GM21619 (cell line): Measurements from ENCODE around the gene OR1C1.
"Not testable (repeated sequence)": the region's sequence is repeated elsewhere in the genome, so short reads cannot be mapped to it uniquely, and the experiment has no call there.

Source experiments
- ATAC-seq: cut with Tn5 transposase; IDR thresholded peaks from one replicate; pipeline ENCODE4 v1.9.1; 2021; ENCODE audit not compliant: unreplicated experiment

Gene OR1C1, protein sequence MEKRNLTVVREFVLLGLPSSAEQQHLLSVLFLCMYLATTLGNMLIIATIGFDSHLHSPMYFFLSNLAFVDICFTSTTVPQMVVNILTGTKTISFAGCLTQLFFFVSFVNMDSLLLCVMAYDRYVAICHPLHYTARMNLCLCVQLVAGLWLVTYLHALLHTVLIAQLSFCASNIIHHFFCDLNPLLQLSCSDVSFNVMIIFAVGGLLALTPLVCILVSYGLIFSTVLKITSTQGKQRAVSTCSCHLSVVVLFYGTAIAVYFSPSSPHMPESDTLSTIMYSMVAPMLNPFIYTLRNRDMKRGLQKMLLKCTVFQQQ

DNA sequence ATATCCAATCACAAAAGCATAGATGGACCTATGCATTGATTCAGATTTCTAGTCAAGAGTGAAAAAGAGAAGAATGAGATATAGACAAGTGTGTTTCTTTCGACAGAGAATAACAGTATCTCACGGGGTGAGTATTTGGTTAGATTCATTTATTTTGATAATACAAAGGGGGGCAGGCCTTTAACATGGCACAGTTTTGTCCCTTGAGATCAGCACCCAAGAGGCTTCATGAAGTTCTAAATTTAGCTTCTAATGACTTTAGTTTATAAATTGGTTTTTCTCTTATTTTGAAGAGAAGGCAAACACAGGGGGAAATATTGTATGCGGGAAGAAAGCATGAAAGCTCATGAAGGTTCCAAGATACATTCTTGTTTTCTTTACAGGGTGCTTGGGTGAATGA, at the start of gene OR1C1:
OR1C1 (minus strand) TSS at position 101 of the 400 bp plus-strand sequence. CDS start 2,150 bp downstream, outside the sequence.
- ATAC-seq = no peak

DNA sequence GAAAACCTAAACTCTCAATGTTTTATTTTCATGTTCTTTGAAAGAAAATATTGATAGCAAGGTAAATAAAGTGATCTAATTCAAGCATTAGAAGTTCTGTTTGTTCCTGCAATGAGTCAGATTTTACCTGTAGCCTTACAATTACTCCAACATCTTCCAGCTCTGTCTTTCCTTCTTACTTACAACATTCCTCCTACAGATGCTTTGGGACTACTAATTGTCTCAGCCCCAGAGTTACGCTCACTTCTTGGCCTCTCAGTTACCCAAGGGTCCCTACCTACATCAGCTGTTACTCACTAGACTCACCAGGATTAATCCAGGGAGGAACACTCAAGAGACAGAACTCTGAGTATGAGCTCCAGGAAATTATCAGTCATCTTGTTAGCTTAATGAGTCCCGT, 37.2 kb upstream of the OR1C1 start:
- no peak for ATAC-seq

DNA sequence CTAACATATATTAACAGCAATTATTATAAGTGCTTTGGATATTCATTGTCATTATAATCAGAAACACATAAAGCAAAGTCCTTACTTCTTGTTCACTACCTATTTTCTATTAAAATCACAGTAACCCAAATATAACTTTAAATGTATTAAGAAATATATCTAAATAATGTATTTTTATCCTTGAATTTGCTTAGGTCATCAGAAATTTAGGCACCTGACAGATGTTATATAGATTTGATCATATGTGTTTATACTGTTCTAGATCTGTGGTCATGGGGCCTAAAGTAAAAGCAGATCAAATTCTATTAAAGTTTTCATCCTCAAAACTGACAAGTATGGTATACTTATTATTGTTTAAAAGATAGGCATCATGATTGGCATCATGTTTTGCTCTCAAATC, 9.2 kb upstream of the OR1C1 start:
- no peak for ATAC-seq

DNA sequence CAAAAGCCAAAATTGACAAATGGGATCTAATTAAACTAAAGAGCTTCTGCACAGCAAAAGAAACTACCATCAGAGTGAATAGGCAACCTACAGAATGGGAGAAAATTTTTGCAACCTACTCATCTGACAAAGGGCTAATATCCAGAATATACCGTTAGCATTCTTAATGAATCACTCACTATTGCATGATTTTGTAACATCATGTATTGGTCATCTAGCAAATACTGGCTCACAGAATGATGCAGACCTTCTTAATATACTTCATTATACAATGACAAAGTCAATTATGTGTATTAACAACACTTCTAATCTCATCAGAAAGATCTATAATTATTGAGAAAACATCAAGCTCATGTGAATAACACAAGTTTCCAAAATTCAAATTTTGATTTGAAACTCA, 6.0 kb downstream of the OR1C1 start:
- ATAC-seq = not testable (repeated sequence)

DNA sequence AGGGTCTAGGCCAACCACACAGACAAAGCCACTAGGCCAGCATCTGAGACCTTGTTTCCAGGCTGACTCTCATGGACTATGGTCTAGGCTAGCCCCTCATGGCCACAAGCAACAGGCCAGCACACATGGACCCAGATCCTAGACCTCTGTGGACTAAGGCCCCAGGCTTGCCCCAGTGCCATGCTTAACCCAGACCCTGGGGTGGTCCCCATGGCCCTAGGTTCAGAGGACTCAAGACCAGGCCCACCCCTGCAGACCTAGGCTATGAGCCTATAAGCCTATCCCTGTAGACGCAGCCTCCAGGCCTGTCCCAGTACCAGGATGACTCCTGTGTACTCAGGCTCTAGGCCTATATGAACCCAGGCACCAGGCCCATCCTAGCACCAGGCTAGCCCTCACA, 10.5 kb downstream of the OR1C1 start:
- ATAC-seq = no peak

DNA sequence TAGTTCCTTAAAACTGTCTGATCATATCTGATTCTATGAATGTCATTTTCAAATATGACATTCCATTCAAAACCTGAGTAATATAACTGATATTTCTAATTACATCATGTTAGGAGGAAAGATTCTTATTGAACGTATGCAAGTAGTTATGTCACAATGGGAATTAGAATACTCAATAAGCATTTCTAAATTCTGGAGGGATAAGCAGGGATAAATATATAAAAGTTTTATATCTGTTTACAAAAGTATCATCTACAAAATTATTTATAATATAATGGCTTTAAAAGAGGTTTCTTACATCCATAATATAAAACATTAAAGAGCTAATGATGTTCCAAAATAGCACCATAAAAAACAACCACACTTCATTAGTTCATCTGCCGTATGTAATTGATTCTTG, 12.3 kb downstream of the OR1C1 start, which contains the start of gene OR14A2:
OR14A2 (minus strand) TSS at position 101 of the 400 bp plus-strand sequence.
- no peak for ATAC-seq

DNA sequence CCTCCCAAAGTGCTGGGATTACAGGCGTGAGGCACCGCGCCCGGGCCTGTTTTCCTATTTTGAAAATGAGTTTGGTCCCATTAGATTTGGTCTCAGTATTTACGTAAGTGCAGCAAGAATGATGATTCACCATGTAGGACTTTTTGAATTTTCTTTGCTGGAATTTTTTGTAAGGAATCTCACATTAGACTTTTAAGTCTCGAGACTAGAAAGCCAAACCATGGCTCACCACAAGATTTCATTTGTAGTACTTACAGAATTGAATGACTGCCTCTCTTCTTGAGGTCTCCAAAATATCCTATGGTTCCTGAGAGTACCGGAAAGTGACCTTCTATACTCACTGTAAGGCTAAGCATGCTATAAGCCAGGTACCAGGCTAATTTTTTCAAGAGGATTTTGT, 12.7 kb downstream of the OR1C1 start:
- no peak for ATAC-seq

DNA sequence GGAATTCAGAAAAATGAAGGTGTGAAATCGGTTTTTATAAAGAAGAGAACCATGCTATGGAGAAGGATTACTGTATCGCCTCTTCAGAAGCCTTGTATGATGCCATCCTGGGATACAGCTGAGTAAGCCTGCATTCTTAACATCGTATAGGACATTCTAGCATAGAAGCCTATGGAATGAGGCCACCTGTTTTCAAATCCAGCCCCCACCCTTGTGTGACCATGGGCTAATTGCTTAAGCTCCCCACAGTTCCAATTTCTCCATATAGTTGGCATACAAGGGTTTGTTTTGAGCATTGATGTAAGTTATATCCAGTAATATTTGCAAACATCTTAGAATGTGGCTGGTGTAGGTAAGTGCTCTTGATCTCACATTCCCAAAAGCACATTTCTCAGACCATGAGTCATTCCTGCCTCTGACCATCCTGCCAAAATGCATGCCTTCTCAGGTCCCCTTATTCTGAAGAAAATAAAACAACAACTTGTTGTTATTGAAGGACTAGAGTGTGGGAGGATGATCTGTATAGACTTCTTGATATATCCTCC, 13.9 kb downstream of the OR1C1 start:
- ATAC-seq = no peak

DNA sequence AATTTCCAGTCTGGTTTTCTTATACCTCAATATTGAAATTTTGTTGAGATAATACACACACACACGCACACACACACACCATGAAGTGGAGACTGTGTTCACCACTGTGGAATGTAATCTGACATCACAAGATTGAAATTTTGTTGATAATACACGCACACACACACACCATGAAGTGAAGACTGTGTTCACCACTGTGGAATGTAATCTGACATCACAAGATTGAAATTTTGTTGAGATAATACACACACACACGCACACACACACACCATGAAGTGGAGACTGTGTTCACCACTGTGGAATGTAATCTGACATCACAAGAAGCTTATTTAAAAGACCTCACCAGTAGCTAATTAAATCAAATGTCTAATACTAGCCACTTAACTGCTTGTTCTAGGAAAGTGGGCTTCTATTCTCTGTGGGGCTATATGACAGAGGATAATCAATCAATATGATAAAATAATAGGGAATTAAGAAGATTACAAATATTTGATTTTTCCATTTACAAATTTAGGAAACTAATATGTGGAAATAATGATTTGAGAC, 18.1 kb downstream of the OR1C1 start:
- ATAC-seq = not testable (repeated sequence)

DNA sequence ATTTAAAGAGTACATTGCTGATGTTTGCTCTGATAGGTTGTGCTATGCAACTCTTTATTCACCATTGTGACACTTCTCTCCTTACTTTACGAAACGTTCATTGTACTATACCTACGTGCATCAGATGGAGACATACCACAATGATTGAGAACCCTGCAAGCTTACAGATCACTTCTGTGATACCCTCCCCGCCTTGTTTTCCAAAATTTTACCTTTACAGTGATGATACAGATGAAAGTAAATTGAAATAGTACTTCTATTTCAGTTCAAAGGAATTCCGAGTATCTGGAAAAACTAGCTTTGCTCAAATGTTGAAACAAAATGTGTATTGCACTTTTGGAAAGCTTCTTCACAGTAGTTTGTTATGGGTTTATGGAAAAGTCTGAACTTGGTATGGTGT, 18.6 kb downstream of the OR1C1 start:
- ATAC-seq = no peak

DNA sequence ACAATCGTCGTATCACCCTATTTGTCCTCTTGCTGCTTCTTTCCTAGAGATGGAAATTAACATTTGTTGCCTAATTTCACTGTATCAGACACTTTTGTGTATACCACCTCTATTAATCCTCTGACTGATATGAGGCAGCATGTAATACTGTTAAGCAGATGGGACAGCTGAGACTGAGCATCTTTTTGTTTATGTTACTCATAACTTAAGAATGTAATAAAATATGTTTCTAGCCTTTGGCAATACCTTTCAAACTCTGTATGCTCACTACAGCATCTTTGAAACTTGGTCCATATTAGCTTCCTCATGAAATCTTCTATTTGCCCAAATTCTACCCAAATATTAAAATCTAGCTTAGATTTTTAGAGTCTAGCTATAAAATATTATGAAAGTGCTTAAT, 19.6 kb downstream of the OR1C1 start:
- no peak for ATAC-seq

DNA sequence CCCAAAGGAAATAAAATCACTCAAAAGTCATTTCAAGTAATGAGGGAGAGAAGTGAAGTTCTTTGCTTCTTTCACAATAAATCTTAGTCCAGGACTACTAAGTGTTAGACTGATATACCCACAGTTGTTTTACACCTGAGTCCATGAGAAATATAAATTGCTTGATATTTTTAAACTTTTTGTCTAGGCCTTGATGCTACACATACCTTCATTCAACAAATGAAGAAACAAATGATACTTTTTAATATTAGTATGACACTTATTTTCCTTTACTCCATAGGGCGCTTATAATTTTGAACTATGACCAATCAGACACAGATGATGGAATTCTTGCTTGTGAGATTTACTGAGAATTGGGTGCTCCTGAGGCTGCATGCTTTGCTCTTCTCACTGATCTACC, 22.0 kb downstream of the OR1C1 start, which contains the start of gene OR14K1:
OR14K1 (plus strand) TSS at position 301 of the 400 bp plus-strand sequence; CDS start at position 301, 0 bp downstream.
- ATAC-seq = no peak

DNA sequence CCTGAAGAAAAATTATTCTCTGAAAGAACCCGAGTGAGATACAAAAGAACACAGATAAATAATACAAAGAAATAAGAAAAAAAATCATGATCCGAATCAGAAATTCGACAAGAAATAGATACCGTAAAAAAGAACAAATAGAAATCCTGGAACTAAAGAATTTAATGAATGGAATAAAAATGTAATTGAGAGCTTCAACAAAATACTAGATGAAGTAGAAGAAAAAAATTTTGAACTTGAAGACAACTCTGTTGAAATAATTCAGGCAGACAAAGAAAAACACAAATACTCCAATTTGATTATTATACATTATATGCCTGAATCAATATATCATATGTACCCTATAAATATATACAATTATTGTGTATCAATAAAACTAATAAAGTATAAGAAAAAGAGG, 39.1 kb downstream of the OR1C1 start:
- ATAC-seq = no peak

DNA sequence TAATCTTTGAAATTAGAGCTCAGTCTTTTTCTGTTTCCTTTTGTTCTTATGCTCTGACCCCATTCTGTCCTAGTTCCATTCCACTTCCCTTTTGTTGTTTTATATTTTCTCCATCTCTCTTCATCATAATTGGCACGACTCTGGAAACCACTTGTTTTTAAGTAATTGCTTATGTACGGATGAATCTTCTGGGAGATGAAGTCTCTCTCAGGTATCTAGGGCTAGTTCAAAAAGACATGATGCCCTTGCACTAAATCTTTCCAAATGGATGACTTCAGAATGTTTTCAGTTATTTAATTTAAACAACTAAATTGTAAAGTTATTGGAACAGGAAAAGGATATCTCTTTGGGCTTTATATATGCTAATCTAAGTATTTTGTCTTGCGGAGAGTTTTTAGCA, 43.8 kb downstream of the OR1C1 start, which contains the start of gene OR6F1:
OR6F1 (minus strand) TSS at position 101 of the 400 bp plus-strand sequence. CDS start 3,891 bp downstream, outside the sequence.
- ATAC-seq = no peak

DNA sequence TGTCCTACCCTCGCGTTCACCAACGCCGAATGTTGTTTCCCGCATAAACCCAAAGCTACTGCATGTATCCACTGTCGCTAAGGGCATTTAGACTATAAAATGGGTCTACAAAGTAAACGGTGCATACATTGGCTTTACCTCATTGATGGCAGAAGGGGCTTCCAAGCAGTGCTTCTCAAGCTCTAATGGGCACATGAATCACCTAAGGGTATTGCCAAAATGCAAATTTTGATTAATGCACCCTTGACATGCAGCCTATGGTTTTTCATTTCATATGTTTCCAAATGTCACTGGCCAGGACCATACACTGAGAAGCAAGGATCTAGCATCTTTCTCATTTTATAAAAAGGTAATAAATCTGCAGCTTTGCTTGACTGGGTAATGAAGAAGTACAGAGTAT, 46.6 kb downstream of the OR1C1 start:
- no peak for ATAC-seq

DNA sequence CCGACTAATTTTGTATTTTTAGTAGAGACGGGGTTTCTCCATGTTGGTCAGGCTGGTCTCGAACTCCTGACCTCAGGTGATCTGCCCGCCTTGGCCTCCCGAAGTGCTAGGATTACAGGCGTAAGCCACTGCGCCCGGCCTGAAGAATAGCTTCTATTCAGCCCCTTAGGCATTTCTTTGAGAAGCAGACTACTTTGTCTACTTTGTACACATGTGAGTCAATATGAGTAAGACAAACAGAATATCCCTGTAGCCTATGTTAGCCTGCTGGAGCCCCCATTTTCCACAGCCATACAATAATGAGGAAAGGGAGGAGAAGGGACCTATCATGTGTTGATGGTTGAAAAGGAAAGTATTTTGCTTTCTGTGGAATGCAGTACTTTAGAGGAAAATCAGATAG, 49.7 kb downstream of the OR1C1 start:
- ATAC-seq = not testable (repeated sequence)
